Activated naive CD4-positive, alpha-beta T cell treated with anti-CD3 and anti-CD28 coated beads, Interleukin-2, amount 50 U/mL, for 72 hours (primary cell): Measurements from ENCODE around the gene CT47C1. TPM values are rescaled to one million over a fixed set of nuclear protein-coding genes. Genes with fewer than 3 reads are reported as not detected.

Experiments
- ATAC-seq, 2 donors: fragments of 150-1000 bp; cut with Tn5 transposase; 2 replicates each; pipeline ENCODE4 v1.10.0; 2021; ENCODE audit warnings: mild to moderate bottlenecking in 2 of 2, moderate library complexity in 2 of 2
- DNase-seq, 2 donors: peaks; one replicate each; pipeline ENCODE4 v3.0.0; 2021 to 2022; ENCODE audit warnings: low spot score in 2 of 2
- H3K27ac Mint-ChIP-seq, 2 donors: one replicate each; pipeline ENCODE4 v1.8.0; 2022; ENCODE audit warnings: mild to moderate bottlenecking in 2 of 2, mixed read lengths in 2 of 2
- H3K36me3 Mint-ChIP-seq, 2 donors: one replicate each; pipeline ENCODE4 v1.8.0; 2022; ENCODE audit warnings: mixed read lengths in 2 of 2
- H3K9me3 Mint-ChIP-seq, 2 donors: one replicate each; pipeline ENCODE4 v1.8.0; 2022; ENCODE audit warnings: mixed read lengths in 2 of 2
- total RNA-seq, 2 donors: library from RNA; stranded (reverse); gene quantifications; one replicate each; pipeline ENCODE4 v1.2.3, GENCODE V29; 2022

The CT47C1 gene
- total RNA-seq, 2 donors from 2014 or later: not detected

- no peaks in the 10 kb centered on the region for H3K9me3 Mint-ChIP-seq
- H3K36me3 Mint-ChIP-seq: no peaks in the 10 kb centered on the region
- ATAC-seq (peak; percentile 71 to 77), DNase-seq (peak in 1 of 2 donors; percentile 41)
- no peak overlapping the region for H3K27ac Mint-ChIP-seq
These were observed 5.6 kb upstream of the CT47C1 start for GRCh38 chrX:119067023-119067739.

GRCh38 chrX:119069128-119069527, 3.7 kb upstream of the CT47C1 start:
- Mint-ChIP-seq H3K9me3 (no peaks in the 10 kb centered on the region), H3K36me3 (no peaks in the 10 kb centered on the region), H3K27ac (no peak overlapping the region)
- DNase-seq: no peak
- ATAC-seq: peak; percentile 52 to 82

- Mint-ChIP-seq H3K36me3 (no peaks in the 10 kb centered on the region), H3K27ac (no peak overlapping the region), H3K9me3 (no peaks in the 10 kb centered on the region)
- no peak for DNase-seq
- ATAC-seq: no peak
These were observed 3.0 kb upstream of the CT47C1 start for GRCh38 chrX:119069762-119070161.

GRCh38 chrX:119071381-119071780, 1.4 kb upstream of the CT47C1 start:
- Mint-ChIP-seq H3K9me3 (no peaks in the 10 kb centered on the region), H3K36me3 (no peaks in the 10 kb centered on the region), H3K27ac (no peak overlapping the region)
- ATAC-seq (no peak), DNase-seq (no peak)

- no peak for ATAC-seq
- Mint-ChIP-seq H3K27ac (no peak overlapping the region), H3K36me3 (no peaks in the 10 kb centered on the region), H3K9me3 (no peaks in the 10 kb centered on the region)
- DNase-seq: no peak
These were observed 560 bp downstream of the CT47C1 start for GRCh38 chrX:119073200-119073905.

- ATAC-seq: no peak
- no peak overlapping the region for H3K27ac Mint-ChIP-seq
- H3K36me3 Mint-ChIP-seq: no peaks in the 10 kb centered on the region
- no peaks in the 10 kb centered on the region for H3K9me3 Mint-ChIP-seq
- no peak for DNase-seq
These were observed 1.1 kb downstream of the CT47C1 start for GRCh38 chrX:119073911-119074310.

- Mint-ChIP-seq H3K27ac (no peak overlapping the region), H3K36me3 (no peaks in the 10 kb centered on the region), H3K9me3 (no peaks in the 10 kb centered on the region)
- ATAC-seq (no peak), DNase-seq (no peak)
These were observed 2.7 kb downstream of the CT47C1 start for GRCh38 chrX:119075270-119076025.

GRCh38 chrX:119082278-119082677, 9.5 kb downstream of the CT47C1 start:
- DNase-seq (no peak), ATAC-seq (no peak)
- H3K36me3 Mint-ChIP-seq: no peaks in the 10 kb centered on the region
- H3K27ac Mint-ChIP-seq: no peak overlapping the region
- H3K9me3 Mint-ChIP-seq: no peaks in the 10 kb centered on the region

- H3K27ac Mint-ChIP-seq: no peak overlapping the region
- DNase-seq: no peak
- H3K36me3 Mint-ChIP-seq: no peaks in the 10 kb centered on the region
- no peak for ATAC-seq
- H3K9me3 Mint-ChIP-seq: no peaks in the 10 kb centered on the region
These were observed 12.0 kb downstream of the CT47C1 start for GRCh38 chrX:119084766-119085165.

GRCh38 chrX:119087121-119087520, 14.3 kb downstream of the CT47C1 start:
- H3K36me3 Mint-ChIP-seq: no peaks in the 10 kb centered on the region

GRCh38 chrX:119089619-119090018, 16.8 kb downstream of the CT47C1 start:
- DNase-seq (no peak), ATAC-seq (no peak)
- H3K27ac Mint-ChIP-seq: no peak overlapping the region
- H3K36me3 Mint-ChIP-seq: no peaks in the 10 kb centered on the region
- no peaks in the 10 kb centered on the region for H3K9me3 Mint-ChIP-seq

More at GRCh38 chrX:119087121-119087520, 14.3 kb downstream of the CT47C1 start:
- Mint-ChIP-seq H3K9me3 (no peaks in the 10 kb centered on the region), H3K27ac (no peak overlapping the region)
- ATAC-seq (no peak), DNase-seq (no peak)

- no peak overlapping the region for H3K27ac Mint-ChIP-seq
- no peaks in the 10 kb centered on the region for H3K9me3 Mint-ChIP-seq
- ATAC-seq (no peak), DNase-seq (no peak)
- H3K36me3 Mint-ChIP-seq: no peaks in the 10 kb centered on the region
These were observed 17.8 kb downstream of the CT47C1 start for GRCh38 chrX:119090627-119091026.

GRCh38 chrX:119093991-119094735, 21.4 kb downstream of the CT47C1 start:
- no peak for DNase-seq
- H3K27ac Mint-ChIP-seq: no peak overlapping the region
- no peaks in the 10 kb centered on the region for H3K36me3 Mint-ChIP-seq
- no peaks in the 10 kb centered on the region for H3K9me3 Mint-ChIP-seq
- no peak for ATAC-seq

GRCh38 chrX:119094819-119095218, 22.0 kb downstream of the CT47C1 start:
- Mint-ChIP-seq H3K27ac (no peak overlapping the region), H3K36me3 (no peaks in the 10 kb centered on the region), H3K9me3 (no peaks in the 10 kb centered on the region)
- DNase-seq (no peak), ATAC-seq (no peak)

- no peak for DNase-seq
- no peaks in the 10 kb centered on the region for H3K36me3 Mint-ChIP-seq
- H3K9me3 Mint-ChIP-seq: no peaks in the 10 kb centered on the region
- ATAC-seq: no peak
- no peak overlapping the region for H3K27ac Mint-ChIP-seq
These were observed 23.1 kb downstream of the CT47C1 start for GRCh38 chrX:119095936-119096335.

GRCh38 chrX:119101168-119101567, 28.4 kb downstream of the CT47C1 start:
- Mint-ChIP-seq H3K9me3 (no peaks in the 10 kb centered on the region), H3K27ac (no peak overlapping the region), H3K36me3 (no peaks in the 10 kb centered on the region)
- DNase-seq: no peak
- ATAC-seq: peak; percentile 18 to 68

- no peak for ATAC-seq
- Mint-ChIP-seq H3K9me3 (no peaks in the 10 kb centered on the region), H3K36me3 (no peaks in the 10 kb centered on the region), H3K27ac (no peak overlapping the region)
- no peak for DNase-seq
These were observed 33.0 kb downstream of the CT47C1 start for GRCh38 chrX:119105826-119106225.
